ENCODE measurements around the gene SSPN.

SSPN gene

DNA sequence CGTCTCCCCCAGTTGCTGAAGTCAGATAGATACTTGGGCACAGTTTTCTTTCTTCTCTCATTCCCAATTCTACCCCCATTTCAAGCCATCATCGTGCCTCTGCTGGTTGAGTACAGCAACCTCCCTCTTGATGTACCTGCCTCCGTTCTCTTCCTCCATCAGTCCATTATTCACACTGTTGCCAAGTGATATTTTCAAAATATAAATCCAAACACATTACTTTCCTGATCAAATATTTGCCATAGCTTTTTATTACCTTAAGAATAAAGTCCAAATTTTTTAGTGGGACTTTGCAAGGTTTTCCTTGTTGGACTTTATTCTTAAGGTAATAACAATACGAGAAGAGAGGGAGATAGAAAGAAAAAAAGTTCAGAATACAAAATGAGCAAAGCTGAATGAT lies 18.6 kb upstream of the SSPN start:
- Histone ChIP-seq H3K79me2 (ENCODE audit: insufficient read depth, low read length) (no peaks in the 10 kb centered on the region), H3K9me3 (ENCODE audit: insufficient read depth, low read length, severe bottlenecking) (no peaks in the 10 kb centered on the region), H4K20me1 (ENCODE audit: insufficient read depth, low read length) (no peaks in the 10 kb centered on the region), H3K9ac (ENCODE audit: low read depth, low read length) (no peak overlapping the region), H3K27ac (ENCODE audit: low read length) (no peak overlapping the region), H2AFZ (ENCODE audit: low read depth, low read length) (no peak overlapping the region), H3K27me3 (ENCODE audit: insufficient read depth, low read length, poor library complexity) (peaks cover 27% of the 10 kb centered on the region), H3K36me3 (ENCODE audit: insufficient read depth, low read length) (no peaks in the 10 kb centered on the region), H3K4me1 (ENCODE audit: insufficient read depth, low read length) (no peaks in the 10 kb centered on the region), H3K4me2 (ENCODE audit: insufficient read depth, low read length) (no peak overlapping the region), H3K4me3 (ENCODE audit: low read depth in 1 of 2, low read length in 2 of 2) (no peak overlapping the region)
- no peak for DNase-seq
- ATAC-seq (ENCODE audit: insufficient read depth, low read depth) = no peak
- no peak for TF ChIP-seq EZH2 (IDR thresholded peaks at IDR 0.05; ENCODE audit: borderline replicate concordance, low read depth, low read length, severe bottlenecking)
- TF ChIP-seq, protein P1, sequence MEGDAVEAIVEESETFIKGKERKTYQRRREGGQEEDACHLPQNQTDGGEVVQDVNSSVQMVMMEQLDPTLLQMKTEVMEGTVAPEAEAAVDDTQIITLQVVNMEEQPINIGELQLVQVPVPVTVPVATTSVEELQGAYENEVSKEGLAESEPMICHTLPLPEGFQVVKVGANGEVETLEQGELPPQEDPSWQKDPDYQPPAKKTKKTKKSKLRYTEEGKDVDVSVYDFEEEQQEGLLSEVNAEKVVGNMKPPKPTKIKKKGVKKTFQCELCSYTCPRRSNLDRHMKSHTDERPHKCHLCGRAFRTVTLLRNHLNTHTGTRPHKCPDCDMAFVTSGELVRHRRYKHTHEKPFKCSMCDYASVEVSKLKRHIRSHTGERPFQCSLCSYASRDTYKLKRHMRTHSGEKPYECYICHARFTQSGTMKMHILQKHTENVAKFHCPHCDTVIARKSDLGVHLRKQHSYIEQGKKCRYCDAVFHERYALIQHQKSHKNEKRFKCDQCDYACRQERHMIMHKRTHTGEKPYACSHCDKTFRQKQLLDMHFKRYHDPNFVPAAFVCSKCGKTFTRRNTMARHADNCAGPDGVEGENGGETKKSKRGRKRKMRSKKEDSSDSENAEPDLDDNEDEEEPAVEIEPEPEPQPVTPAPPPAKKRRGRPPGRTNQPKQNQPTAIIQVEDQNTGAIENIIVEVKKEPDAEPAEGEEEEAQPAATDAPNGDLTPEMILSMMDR (IDR thresholded peaks at IDR 0.05; ENCODE audit: borderline replicate concordance, extremely low read depth, low read length, poor library complexity, severe bottlenecking) = no peak

DNA sequence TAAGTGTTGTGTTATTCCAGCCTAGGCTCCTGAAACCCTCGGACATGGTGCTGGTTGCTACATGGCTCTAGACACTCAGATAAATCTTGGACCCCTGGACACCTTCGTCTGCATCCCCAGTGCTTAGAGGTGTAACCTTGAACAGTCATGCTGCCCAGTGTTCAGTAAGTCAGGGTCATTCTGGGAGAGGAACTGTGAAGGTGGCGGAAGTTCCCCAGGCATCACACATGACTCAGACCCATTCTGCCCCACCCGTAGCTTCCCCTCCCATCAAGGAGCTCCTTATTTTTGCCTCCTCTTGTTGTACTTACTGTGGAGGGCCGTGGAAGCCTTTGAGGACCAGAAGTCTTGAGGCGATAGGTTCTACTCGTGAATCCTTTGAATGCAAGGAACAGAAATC lies 18.1 kb upstream of the SSPN start:
- no peaks in the 10 kb centered on the region for H3K36me3 ChIP-seq (ENCODE audit: insufficient read depth, low read length)
- no peaks in the 10 kb centered on the region for H4K20me1 ChIP-seq (ENCODE audit: insufficient read depth, low read length)
- no peak for ATAC-seq (ENCODE audit: insufficient read depth, low read depth)
- peaks cover 31% of the 10 kb centered on the region for H3K27me3 ChIP-seq (ENCODE audit: insufficient read depth, low read length, poor library complexity)
- no peak overlapping the region for H3K9ac ChIP-seq (ENCODE audit: low read depth, low read length)
- H3K9me3 ChIP-seq (ENCODE audit: insufficient read depth, low read length, severe bottlenecking) = no peaks in the 10 kb centered on the region
- H3K27ac ChIP-seq (ENCODE audit: low read length) = no peak overlapping the region
- no peak overlapping the region for H3K4me2 ChIP-seq (ENCODE audit: insufficient read depth, low read length)
- no peak overlapping the region for H3K4me3 ChIP-seq (ENCODE audit: low read depth in 1 of 2, low read length in 2 of 2)
- H3K79me2 ChIP-seq (ENCODE audit: insufficient read depth, low read length) = no peaks in the 10 kb centered on the region
- TF ChIP-seq, protein P1 (IDR thresholded peaks at IDR 0.05; ENCODE audit: borderline replicate concordance, extremely low read depth, low read length, poor library complexity, severe bottlenecking) = no peak
- TF ChIP-seq EZH2 (IDR thresholded peaks at IDR 0.05; ENCODE audit: borderline replicate concordance, low read depth, low read length, severe bottlenecking) = no peak
- no peak for DNase-seq
- no peaks in the 10 kb centered on the region for H3K4me1 ChIP-seq (ENCODE audit: insufficient read depth, low read length)
- H2AFZ ChIP-seq (ENCODE audit: low read depth, low read length) = no peak overlapping the region

DNA sequence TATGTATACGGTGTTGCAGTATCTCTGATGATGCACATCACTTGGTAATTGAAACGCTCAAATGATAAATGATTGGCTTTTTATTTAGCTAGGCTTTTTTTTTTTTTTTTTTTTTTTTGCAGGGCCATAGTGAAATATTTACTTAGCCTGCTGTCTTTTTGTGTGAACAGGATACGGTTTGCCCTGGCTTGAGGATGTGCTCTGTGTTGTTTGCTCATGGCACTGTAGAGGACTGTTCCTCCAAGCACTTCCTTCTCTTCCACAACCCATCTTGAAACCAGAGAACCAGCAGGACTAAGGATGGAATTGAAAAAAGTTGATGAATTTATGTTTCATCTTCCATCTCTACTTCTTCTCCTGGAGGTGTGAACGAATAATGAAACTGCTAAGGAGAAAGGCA lies 15.5 kb upstream of the SSPN start:
- Histone ChIP-seq H3K4me1 (ENCODE audit: insufficient read depth, low read length) (no peaks in the 10 kb centered on the region), H3K27me3 (ENCODE audit: insufficient read depth, low read length, poor library complexity) (peaks cover 25% of the 10 kb centered on the region), H3K4me3 (ENCODE audit: low read depth in 1 of 2, low read length in 2 of 2) (no peak overlapping the region), H4K20me1 (ENCODE audit: insufficient read depth, low read length) (no peaks in the 10 kb centered on the region), H3K9me3 (ENCODE audit: insufficient read depth, low read length, severe bottlenecking) (no peaks in the 10 kb centered on the region), H3K79me2 (ENCODE audit: insufficient read depth, low read length) (no peaks in the 10 kb centered on the region), H2AFZ (ENCODE audit: low read depth, low read length) (no peak overlapping the region), H3K36me3 (ENCODE audit: insufficient read depth, low read length) (no peaks in the 10 kb centered on the region), H3K27ac (ENCODE audit: low read length) (no peak overlapping the region), H3K4me2 (ENCODE audit: insufficient read depth, low read length) (no peak overlapping the region), H3K9ac (ENCODE audit: low read depth, low read length) (no peak overlapping the region)
- DNase-seq (no peak), ATAC-seq (ENCODE audit: insufficient read depth, low read depth) (no peak)
- TF ChIP-seq, protein P1 (IDR thresholded peaks at IDR 0.05; ENCODE audit: borderline replicate concordance, extremely low read depth, low read length, poor library complexity, severe bottlenecking) = no peak
- TF ChIP-seq EZH2 (IDR thresholded peaks at IDR 0.05; ENCODE audit: borderline replicate concordance, low read depth, low read length, severe bottlenecking) = no peak

DNA sequence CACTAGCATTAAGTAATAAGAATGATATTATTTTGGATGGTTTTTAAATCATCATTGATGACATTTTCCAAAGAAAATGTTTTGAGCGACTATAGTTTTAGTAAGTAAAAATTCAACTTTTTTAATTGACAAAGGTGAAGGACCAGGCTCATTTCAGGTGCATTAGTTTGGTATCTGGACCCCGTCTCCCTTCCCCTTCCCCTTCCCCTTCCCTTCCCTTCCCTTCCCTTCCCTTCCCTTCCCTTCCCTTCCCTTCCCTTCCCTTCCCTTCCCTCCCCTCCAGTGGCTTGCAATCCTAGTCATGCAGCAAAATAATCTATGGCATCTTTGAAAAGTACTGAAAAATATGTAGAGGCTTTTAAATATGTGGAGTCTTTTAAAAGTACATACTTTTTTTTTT lies 13.0 kb upstream of the SSPN start:
- Histone ChIP-seq H3K4me2 (ENCODE audit: insufficient read depth, low read length) (no peak overlapping the region), H3K4me3 (ENCODE audit: low read depth in 1 of 2, low read length in 2 of 2) (no peak overlapping the region), H4K20me1 (ENCODE audit: insufficient read depth, low read length) (no peaks in the 10 kb centered on the region), H3K9me3 (ENCODE audit: insufficient read depth, low read length, severe bottlenecking) (no peaks in the 10 kb centered on the region), H3K4me1 (ENCODE audit: insufficient read depth, low read length) (no peaks in the 10 kb centered on the region), H3K9ac (ENCODE audit: low read depth, low read length) (no peak overlapping the region), H3K79me2 (ENCODE audit: insufficient read depth, low read length) (no peaks in the 10 kb centered on the region), H3K27me3 (ENCODE audit: insufficient read depth, low read length, poor library complexity) (peaks cover 26% of the 10 kb centered on the region), H3K36me3 (ENCODE audit: insufficient read depth, low read length) (no peaks in the 10 kb centered on the region), H2AFZ (ENCODE audit: low read depth, low read length) (no peak overlapping the region), H3K27ac (ENCODE audit: low read length) (no peak overlapping the region)
- TF ChIP-seq, protein P1 (IDR thresholded peaks at IDR 0.05; ENCODE audit: borderline replicate concordance, extremely low read depth, low read length, poor library complexity, severe bottlenecking) = no peak
- TF ChIP-seq EZH2 (IDR thresholded peaks at IDR 0.05; ENCODE audit: borderline replicate concordance, low read depth, low read length, severe bottlenecking) = no peak
- DNase-seq (no peak), ATAC-seq (ENCODE audit: insufficient read depth, low read depth) (no peak)
